K562 (cell line): ENCODE results near the gene AGBL1. TPM values are rescaled to one million over a fixed set of nuclear protein-coding genes. Genes with fewer than 3 reads are reported as not detected.

ENCODE experiments used
- CSDE1 ChIP-seq, 2 experiments: fragments of 450-650 bp; IDR thresholded peaks; 2 replicates each; pipeline ENCODE4 v1.6.1; 2016; ENCODE audit warnings: mild to moderate bottlenecking in 1 of 2
- EP400 ChIP-seq: fragments of 450-650 bp; IDR thresholded peaks from 2 replicates; pipeline ENCODE4 v1.6.1; 2017; ENCODE audit warnings: antibody characterized with exemption, mild to moderate bottlenecking, moderate library complexity
- FOXJ2 ChIP-seq: fragments of 200-800 bp; sonication (Bioruptor generic); IDR thresholded peaks from 2 replicates; pipeline ENCODE4 v1.6.1; 2016; ENCODE audit warnings: missing genetic modification characterization, missing compliant biosample characterization
- GABPA ChIP-seq: fragments of 200-800 bp; sonication (Bioruptor generic); conservative IDR thresholded peaks from 2 replicates; pipeline ENCODE4 v1.6.1; 2016; ENCODE audit warnings: low read depth, missing genetic modification characterization, missing compliant biosample characterization
- HDAC1 ChIP-seq, 2 experiments: fragments of 450-650 bp; IDR thresholded peaks; 2 replicates each; pipeline ENCODE4 v1.6.1; 2016 to 2017; ENCODE audit warnings: inconsistent platforms in 1 of 2, mild to moderate bottlenecking in 1 of 2, moderate library complexity in 1 of 2
- KDM1A ChIP-seq, 2 experiments: fragments of 450-650 bp; IDR thresholded peaks; 2 replicates each; pipeline ENCODE4 v1.6.1; 2016; ENCODE audit warnings: mild to moderate bottlenecking in 2 of 2
- MAZ ChIP-seq, 2 experiments: fragments of 450-650 bp in 1 of 2; sonication (generic) in 1 of 2; formaldehyde crosslinking; IDR thresholded peaks in 1 of 2; conservative IDR thresholded peaks in 1 of 2; 2 replicates each; pipeline versions ENCODE4 v1.4.0 to v1.5.0; 2020; ENCODE audit warnings: mild to moderate bottlenecking in 1 of 2, missing genetic modification reagents in 1 of 2
- MCM5 ChIP-seq: fragments of 450-650 bp; IDR thresholded peaks from 2 replicates; pipeline ENCODE4 v1.6.1; 2016; ENCODE audit warnings: low read depth
- NKRF ChIP-seq: fragments of 450-650 bp; IDR thresholded peaks from 2 replicates; pipeline ENCODE4 v1.6.1; 2016; ENCODE audit warnings: borderline replicate concordance
- ZBTB9 ChIP-seq: fragments of 450-650 bp; formaldehyde crosslinking; IDR thresholded peaks from 2 replicates; pipeline ENCODE4 v1.4.0; 2020; ENCODE audit warnings: mild to moderate bottlenecking, moderate library complexity
- ZNF184 ChIP-seq: sonication (generic); formaldehyde crosslinking; IDR thresholded peaks from 2 replicates; pipeline ENCODE4 v1.5.0; 2020; ENCODE audit warnings: missing genetic modification reagents
- ZNF384 ChIP-seq: IDR thresholded peaks from 2 replicates; pipeline ENCODE4 v1.6.1; 2012; ENCODE audit warnings: low read depth, low read length, improper control_type of control experiment
- polyA plus RNA-seq, 8 experiments: library from polyadenylated mRNA; depleted of rRNA in 4 of 8; stranded (reverse) in 5 of 8; unstranded in 3 of 8; fragments of >200 nt; fragmentation: Nextera tagmentation in 2 of 8; fragmentation: Illumina TruSeq in 1 of 8; extraction: Ambion mirVana in 2 of 8; extraction: Trizol in 1 of 8; gene quantifications; 2 replicates each; pipeline versions ENCODE4 v1.2.1 to v1.2.3, GENCODE V29; 2011 to 2014; ENCODE audit warnings: inconsistent platforms in 1 of 8, missing spikeins in 1 of 8
- total RNA-seq, 7 experiments: library from RNA; depleted of rRNA in 6 of 7; stranded (reverse); fragments of >200 nt in 6 of 7; fragmentation: Illumina TruSeq in 2 of 7; extraction: Trizol in 2 of 7; gene quantifications; 2 replicates each; pipeline versions ENCODE4 v1.2.1 to v1.2.3, GENCODE V29; 2011 to 2021; ENCODE audit warnings: low replicate concordance in 1 of 7
- TF ChIP-seq, protein P1 (sequence below): fragments of 450-650 bp; IDR thresholded peaks from 2 replicates; pipeline ENCODE4 v1.6.1; 2016; ENCODE audit warnings: mild to moderate bottlenecking, moderate library complexity

AGBL1 gene
- total and polyA plus RNA-seq, 9 of the 15 experiments (the other 6 are each of a cell fraction or from before 2014, with no cell fraction given) = not detected

DNA sequence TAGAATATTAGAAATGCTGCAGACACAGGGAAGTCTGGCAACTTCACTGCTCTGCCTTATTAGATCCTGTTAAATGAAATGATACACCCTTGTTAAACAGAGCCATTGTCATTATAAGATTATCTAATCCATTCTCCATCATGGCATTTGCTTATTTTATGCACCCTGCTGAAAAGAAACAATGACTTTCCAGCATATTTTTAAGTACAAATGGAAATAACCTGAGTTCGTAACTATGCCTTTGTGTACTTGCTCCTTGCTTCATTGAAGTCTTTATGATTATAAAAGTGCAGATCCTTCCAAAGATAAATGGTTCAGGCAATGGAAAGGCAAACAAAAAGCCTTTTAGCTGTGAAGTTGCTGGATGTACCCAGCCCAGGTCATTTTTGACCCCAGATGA lies 195.7 kb downstream of the AGBL1 start (continued):
- TF ChIP-seq, protein P1, sequence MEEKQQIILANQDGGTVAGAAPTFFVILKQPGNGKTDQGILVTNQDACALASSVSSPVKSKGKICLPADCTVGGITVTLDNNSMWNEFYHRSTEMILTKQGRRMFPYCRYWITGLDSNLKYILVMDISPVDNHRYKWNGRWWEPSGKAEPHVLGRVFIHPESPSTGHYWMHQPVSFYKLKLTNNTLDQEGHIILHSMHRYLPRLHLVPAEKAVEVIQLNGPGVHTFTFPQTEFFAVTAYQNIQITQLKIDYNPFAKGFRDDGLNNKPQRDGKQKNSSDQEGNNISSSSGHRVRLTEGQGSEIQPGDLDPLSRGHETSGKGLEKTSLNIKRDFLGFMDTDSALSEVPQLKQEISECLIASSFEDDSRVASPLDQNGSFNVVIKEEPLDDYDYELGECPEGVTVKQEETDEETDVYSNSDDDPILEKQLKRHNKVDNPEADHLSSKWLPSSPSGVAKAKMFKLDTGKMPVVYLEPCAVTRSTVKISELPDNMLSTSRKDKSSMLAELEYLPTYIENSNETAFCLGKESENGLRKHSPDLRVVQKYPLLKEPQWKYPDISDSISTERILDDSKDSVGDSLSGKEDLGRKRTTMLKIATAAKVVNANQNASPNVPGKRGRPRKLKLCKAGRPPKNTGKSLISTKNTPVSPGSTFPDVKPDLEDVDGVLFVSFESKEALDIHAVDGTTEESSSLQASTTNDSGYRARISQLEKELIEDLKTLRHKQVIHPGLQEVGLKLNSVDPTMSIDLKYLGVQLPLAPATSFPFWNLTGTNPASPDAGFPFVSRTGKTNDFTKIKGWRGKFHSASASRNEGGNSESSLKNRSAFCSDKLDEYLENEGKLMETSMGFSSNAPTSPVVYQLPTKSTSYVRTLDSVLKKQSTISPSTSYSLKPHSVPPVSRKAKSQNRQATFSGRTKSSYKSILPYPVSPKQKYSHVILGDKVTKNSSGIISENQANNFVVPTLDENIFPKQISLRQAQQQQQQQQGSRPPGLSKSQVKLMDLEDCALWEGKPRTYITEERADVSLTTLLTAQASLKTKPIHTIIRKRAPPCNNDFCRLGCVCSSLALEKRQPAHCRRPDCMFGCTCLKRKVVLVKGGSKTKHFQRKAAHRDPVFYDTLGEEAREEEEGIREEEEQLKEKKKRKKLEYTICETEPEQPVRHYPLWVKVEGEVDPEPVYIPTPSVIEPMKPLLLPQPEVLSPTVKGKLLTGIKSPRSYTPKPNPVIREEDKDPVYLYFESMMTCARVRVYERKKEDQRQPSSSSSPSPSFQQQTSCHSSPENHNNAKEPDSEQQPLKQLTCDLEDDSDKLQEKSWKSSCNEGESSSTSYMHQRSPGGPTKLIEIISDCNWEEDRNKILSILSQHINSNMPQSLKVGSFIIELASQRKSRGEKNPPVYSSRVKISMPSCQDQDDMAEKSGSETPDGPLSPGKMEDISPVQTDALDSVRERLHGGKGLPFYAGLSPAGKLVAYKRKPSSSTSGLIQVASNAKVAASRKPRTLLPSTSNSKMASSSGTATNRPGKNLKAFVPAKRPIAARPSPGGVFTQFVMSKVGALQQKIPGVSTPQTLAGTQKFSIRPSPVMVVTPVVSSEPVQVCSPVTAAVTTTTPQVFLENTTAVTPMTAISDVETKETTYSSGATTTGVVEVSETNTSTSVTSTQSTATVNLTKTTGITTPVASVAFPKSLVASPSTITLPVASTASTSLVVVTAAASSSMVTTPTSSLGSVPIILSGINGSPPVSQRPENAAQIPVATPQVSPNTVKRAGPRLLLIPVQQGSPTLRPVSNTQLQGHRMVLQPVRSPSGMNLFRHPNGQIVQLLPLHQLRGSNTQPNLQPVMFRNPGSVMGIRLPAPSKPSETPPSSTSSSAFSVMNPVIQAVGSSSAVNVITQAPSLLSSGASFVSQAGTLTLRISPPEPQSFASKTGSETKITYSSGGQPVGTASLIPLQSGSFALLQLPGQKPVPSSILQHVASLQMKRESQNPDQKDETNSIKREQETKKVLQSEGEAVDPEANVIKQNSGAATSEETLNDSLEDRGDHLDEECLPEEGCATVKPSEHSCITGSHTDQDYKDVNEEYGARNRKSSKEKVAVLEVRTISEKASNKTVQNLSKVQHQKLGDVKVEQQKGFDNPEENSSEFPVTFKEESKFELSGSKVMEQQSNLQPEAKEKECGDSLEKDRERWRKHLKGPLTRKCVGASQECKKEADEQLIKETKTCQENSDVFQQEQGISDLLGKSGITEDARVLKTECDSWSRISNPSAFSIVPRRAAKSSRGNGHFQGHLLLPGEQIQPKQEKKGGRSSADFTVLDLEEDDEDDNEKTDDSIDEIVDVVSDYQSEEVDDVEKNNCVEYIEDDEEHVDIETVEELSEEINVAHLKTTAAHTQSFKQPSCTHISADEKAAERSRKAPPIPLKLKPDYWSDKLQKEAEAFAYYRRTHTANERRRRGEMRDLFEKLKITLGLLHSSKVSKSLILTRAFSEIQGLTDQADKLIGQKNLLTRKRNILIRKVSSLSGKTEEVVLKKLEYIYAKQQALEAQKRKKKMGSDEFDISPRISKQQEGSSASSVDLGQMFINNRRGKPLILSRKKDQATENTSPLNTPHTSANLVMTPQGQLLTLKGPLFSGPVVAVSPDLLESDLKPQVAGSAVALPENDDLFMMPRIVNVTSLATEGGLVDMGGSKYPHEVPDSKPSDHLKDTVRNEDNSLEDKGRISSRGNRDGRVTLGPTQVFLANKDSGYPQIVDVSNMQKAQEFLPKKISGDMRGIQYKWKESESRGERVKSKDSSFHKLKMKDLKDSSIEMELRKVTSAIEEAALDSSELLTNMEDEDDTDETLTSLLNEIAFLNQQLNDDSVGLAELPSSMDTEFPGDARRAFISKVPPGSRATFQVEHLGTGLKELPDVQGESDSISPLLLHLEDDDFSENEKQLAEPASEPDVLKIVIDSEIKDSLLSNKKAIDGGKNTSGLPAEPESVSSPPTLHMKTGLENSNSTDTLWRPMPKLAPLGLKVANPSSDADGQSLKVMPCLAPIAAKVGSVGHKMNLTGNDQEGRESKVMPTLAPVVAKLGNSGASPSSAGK = no peak
- TF ChIP-seq EP400 (no peak), NKRF (no peak), FOXJ2 (no peak), MCM5 (no peak), MAZ (CRISPR knock-in tag; conservative IDR thresholded peaks at IDR 0.05 in 1 of 2, IDR thresholded peaks at IDR 0.05 in 1 of 2) (no peak), ZNF184 (no peak), GABPA (tag) (no peak), CSDE1 (IDR thresholded peaks at IDR 0.05) (no peak), ZBTB9 (CRISPR knock-in tag) (no peak), ZNF384 (no peak), KDM1A (IDR thresholded peaks at IDR 0.05) (no peak), HDAC1 (IDR thresholded peaks at IDR 0.05) (no peak)
